Kasumi-1 (cell line): ENCODE measurements around the gene ZFYVE9.

Experiments used
- DNase-seq, 2 experiments: peaks; one replicate each; lab custom pipeline; 2025; lab: John Stamatoyannopoulos, UW

ZFYVE9 gene

GRCh38 chr1:52337439-52337838 lies 195.6 kb downstream of the ZFYVE9 start:
- DNase-seq: no peak

GRCh38 chr1:52341655-52342260 lies 199.9 kb downstream of the ZFYVE9 start:
- DNase-seq: no peak

GRCh38 chr1:52343979-52344378 lies 202.1 kb downstream of the ZFYVE9 start:
- DNase-seq: no peak

- no peak for DNase-seq
Measured at GRCh38 chr1:52345252-52345651, 203.4 kb downstream of the ZFYVE9 start.

- no peak for DNase-seq
Measured at GRCh38 chr1:52346653-52347052, 204.8 kb downstream of the ZFYVE9 start.

- peak; percentile 77 to 83 for DNase-seq
Measured at GRCh38 chr1:52348704-52349300, 206.9 kb downstream of the ZFYVE9 start.

- no peak for DNase-seq
Measured at GRCh38 chr1:52352690-52353089, 210.8 kb downstream of the ZFYVE9 start.

- no peak for DNase-seq
Measured at GRCh38 chr1:52355436-52355835, 213.5 kb downstream of the ZFYVE9 start.

GRCh38 chr1:52355847-52356505 lies 214.1 kb downstream of the ZFYVE9 start:
- DNase-seq: no peak

GRCh38 chr1:52356818-52357355 lies 215.0 kb downstream of the ZFYVE9 start:
- DNase-seq: no peak

- no peak for DNase-seq
Measured at GRCh38 chr1:52357397-52357796, 215.5 kb downstream of the ZFYVE9 start.

- no peak for DNase-seq
Measured at GRCh38 chr1:52358851-52359497, 217.1 kb downstream of the ZFYVE9 start.

GRCh38 chr1:52359676-52360594 lies 218.0 kb downstream of the ZFYVE9 start:
- DNase-seq: no peak

GRCh38 chr1:52360595-52360968 lies 218.7 kb downstream of the ZFYVE9 start:
- no peak for DNase-seq

- DNase-seq: peak in 1 of 2 experiments; percentile 9
Measured at GRCh38 chr1:52364235-52364839, 222.4 kb downstream of the ZFYVE9 start.

GRCh38 chr1:52365071-52365745 lies 223.3 kb downstream of the ZFYVE9 start:
- DNase-seq: peak; percentile 29 to 41

- DNase-seq: peak; percentile 96
Measured at GRCh38 chr1:52365746-52366516, 224.0 kb downstream of the ZFYVE9 start, which contains the start of gene CC2D1B. Gene CC2D1B (minus strand): TSS chr1:52366205. CDS start chr1:52364620, 1,585 bp downstream.

GRCh38 chr1:52366517-52366827 lies 224.6 kb downstream of the ZFYVE9 start:
- DNase-seq: no peak

- no peak for DNase-seq
Measured at GRCh38 chr1:52367272-52367671, 225.4 kb downstream of the ZFYVE9 start.
